ENCODE data around the gene ZWILCH.
A peak's percentile ranks its signal among the peaks of the same experiment; 100 is the strongest.
"Not testable (repeated sequence)": the region's sequence is repeated elsewhere in the genome, so short reads cannot be mapped to it uniquely, and the experiment has no call there.

The ZWILCH gene

DNA sequence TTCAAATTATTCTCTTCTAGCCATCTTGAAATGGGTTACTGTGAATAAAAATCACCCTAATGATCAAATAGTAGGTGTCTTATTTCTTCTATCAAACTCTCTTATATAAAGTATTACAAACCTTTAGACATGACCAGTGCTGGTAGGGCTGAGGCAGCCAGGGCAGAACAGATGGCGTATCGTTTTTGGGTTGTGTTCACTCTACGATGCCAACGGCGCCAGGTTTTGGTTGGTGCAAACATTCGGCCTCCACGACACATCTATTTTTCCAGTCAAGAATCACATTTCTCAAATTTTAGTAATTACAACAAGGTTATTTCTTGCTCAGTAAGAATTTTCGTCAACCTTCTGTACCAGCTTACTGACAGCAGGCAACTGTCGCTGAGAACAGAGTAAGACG lies 2.6 kb upstream of the ZWILCH start:
- no peak for DNase-seq (ENCODE audit: low read depth)
- peak overlapping the region; percentile 94 for H3K4me3 ChIP-seq (ENCODE audit: low read length)
- TF ChIP-seq, protein P1, sequence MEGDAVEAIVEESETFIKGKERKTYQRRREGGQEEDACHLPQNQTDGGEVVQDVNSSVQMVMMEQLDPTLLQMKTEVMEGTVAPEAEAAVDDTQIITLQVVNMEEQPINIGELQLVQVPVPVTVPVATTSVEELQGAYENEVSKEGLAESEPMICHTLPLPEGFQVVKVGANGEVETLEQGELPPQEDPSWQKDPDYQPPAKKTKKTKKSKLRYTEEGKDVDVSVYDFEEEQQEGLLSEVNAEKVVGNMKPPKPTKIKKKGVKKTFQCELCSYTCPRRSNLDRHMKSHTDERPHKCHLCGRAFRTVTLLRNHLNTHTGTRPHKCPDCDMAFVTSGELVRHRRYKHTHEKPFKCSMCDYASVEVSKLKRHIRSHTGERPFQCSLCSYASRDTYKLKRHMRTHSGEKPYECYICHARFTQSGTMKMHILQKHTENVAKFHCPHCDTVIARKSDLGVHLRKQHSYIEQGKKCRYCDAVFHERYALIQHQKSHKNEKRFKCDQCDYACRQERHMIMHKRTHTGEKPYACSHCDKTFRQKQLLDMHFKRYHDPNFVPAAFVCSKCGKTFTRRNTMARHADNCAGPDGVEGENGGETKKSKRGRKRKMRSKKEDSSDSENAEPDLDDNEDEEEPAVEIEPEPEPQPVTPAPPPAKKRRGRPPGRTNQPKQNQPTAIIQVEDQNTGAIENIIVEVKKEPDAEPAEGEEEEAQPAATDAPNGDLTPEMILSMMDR (conservative IDR thresholded peaks at IDR 0.05; ENCODE audit: low read depth, low read length) = no peak

DNA sequence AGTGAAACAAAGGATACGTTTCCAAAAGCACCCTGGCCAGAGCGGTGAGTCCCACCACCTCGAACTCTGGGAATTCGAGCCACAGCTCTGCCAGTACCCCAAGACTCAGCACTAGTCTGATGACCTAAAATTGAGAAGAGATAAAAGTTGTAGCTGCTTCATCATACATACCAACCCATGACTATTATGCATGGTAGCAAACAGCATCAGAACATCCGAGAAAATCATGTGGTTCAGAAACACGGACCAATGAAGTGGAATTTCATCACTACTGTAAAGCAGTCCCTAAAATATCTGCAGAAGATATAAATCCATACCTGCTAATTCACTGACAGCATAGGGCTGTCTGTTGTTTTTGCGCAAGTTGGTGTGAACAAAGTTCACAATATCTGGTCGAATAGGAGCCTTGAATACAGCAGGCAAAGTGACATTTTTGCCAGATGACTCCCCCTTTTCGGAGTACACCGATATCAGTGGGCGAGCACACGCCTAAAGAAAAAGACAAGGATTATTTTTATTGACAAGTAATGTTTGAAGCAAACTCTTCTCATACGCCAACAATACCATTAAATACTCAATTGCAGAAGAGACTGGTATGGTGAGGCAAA lies 2.0 kb upstream of the ZWILCH start:
- peak overlapping the region; percentile 94 for H3K4me3 ChIP-seq (ENCODE audit: low read length)
- not testable (repeated sequence) for DNase-seq (ENCODE audit: low read depth)

DNA sequence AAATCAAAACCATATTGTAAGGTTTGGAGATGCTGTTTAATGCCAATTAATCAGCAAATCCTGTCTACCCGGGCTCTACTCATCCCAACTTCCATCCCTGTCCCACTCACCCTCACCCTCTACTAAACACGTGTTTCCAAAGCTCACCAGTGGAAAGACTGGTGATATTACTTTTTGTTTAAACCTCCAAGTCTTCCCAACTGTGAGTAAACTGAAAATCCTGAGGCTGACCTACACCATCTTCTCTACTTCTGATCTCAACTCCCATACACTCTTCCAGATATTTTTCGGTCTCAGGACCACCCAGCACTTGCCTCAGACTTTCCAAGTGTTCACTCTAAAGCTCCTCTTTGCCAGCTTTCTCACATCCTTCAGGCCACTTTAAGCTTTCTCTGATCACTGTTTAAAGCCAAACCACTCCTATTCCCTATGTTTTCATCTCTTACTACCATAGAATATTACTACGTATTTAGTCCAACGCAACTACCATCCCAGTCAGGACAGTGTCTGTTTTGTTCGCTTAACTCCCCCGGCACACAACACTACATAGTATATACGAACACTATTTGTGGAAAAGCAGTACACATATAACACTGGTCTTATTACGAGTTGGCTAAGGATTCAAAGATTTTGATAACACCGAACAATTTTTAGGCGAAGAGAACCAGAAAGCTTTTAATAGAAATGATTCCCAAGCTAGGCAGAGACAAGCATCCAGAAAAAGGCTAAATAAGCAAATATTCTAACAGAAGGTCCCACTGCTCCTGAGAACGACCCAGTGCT lies 1.2 kb upstream of the ZWILCH start:
- TF ChIP-seq, protein P1 (conservative IDR thresholded peaks at IDR 0.05; ENCODE audit: low read depth, low read length) = no peak
- H3K4me3 ChIP-seq (ENCODE audit: low read length) = peak overlapping the region; percentile 94
- DNase-seq (ENCODE audit: low read depth) = no peak

DNA sequence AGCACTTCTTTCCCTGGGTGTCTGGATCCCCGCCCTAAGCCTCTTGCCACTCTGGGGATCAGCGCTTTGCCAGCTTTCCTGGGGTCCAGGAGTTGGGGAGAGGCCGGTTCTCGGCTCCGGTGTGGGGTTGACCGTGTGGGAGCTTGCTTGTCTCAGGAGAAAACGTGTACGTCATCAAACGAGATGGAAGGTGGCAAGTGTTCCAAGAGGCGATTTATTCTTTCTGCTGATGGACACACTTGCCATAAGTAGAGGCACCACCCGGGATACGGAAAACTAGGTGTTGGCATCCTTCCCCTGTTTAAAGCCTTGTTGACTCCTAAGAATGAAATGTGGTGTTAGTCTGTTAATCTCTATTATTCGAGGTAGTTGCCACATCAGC lies 295 bp downstream of the ZWILCH start:
- TF ChIP-seq, protein P1 (conservative IDR thresholded peaks at IDR 0.05; ENCODE audit: low read depth, low read length) = no peak
- peak; percentile 62 for DNase-seq (ENCODE audit: low read depth)
- peak overlapping the region; percentile 94 for H3K4me3 ChIP-seq (ENCODE audit: low read length)

- peak overlapping the region; percentile 94 for H3K4me3 ChIP-seq (ENCODE audit: low read length)
- TF ChIP-seq, protein P1 (conservative IDR thresholded peaks at IDR 0.05; ENCODE audit: low read depth, low read length) = no peak
These were observed 692 bp downstream of the ZWILCH start for GRCh38 chr15:66505818-66506217.

DNA sequence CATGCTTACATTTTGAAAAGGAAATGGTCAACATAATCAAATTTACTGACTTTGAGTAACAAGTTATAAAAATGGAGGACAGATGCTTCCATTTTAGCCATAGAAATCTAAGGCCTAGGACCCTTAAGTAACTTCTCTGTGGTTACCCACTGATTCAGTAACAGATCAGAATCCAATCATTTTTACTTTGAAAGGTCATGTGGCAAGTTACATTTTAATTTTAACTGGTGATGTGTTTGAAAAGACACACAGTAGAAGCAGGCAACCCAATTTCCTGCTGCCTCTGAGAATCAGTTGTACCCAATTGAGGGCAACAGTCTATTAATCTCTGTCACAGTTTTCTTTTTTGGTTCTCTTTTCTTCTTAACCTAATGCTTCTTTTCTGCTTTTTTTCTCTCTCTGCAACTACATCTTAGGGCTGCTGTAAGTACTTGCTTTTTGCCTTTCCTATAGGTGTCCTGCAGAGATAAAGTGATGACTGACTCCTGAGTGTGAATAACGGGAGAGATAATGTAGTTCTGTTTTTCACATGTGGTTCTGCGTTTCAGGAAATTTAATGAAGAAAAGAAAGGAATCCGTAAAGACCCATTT lies 3.3 kb downstream of the ZWILCH start:
- TF ChIP-seq, protein P1 (conservative IDR thresholded peaks at IDR 0.05; ENCODE audit: low read depth, low read length) = no peak
- DNase-seq (ENCODE audit: low read depth) = no peak
- no peak overlapping the region for H3K4me3 ChIP-seq (ENCODE audit: low read length)

More at GRCh38 chr15:66505818-66506217, 692 bp downstream of the ZWILCH start:
- no peak for DNase-seq (ENCODE audit: low read depth)

DNA sequence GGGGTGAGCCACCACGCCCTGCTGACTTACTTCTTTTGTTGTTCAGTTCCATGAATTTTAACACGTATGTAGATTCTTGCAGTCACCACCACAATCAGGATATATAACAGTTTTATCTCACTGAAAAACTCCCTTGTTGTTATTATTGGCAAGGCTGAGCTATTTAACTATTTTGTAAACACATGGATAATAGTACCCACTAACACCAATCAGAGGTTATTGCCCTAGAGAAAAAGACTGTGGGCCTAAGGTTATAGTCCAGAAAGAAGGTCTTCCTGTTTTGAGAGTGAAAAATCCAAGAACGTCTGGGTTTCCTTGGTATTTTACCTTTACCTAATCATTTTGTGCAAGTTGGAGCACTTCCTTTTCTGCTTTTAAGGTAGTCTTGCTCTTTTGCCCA lies 9.5 kb downstream of the ZWILCH start:
- no peak for DNase-seq (ENCODE audit: low read depth)
- H3K4me3 ChIP-seq (ENCODE audit: low read length) = no peak overlapping the region
- TF ChIP-seq, protein P1 (conservative IDR thresholded peaks at IDR 0.05; ENCODE audit: low read depth, low read length) = no peak
